LoVo (cell line): ENCODE results near the gene SLC25A14.

Source experiments
- DNase-seq: peaks from one replicate; pipeline ENCODE4 v3.0.0-alpha.2; 2016; ENCODE audit warnings: low spot score

Gene SLC25A14

DNA sequence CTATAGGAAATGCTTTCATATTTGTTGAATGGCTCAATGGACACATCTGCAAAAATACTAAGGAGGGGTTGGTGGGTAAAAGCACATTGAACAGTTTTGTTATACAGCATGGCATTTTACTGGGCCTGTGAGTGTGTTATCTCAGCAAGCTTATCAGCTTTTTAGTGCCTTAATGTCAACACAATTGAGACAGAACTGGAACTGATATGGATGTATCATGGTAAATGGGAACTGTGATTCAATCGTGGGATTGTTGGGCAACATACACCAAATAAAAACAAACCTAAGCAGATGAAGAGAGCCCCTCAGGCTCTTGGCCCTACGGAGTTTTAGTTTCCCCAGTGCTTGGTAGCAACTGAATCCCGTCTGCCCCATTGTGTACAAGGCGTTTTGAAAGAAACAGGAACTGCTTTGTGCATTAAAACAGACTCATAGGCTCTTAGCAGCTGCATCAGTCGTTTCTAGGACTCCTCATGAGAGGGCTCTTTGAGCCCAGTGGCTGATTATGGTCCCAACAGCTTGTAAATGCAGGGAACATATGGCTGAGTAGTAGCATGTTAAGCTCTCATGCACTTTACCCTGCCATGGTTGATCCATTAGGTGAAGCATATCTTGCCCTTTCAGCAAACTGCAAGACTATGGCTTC is 38.4 kb downstream of the SLC25A14 start:
- DNase-seq, result no peak

DNA sequence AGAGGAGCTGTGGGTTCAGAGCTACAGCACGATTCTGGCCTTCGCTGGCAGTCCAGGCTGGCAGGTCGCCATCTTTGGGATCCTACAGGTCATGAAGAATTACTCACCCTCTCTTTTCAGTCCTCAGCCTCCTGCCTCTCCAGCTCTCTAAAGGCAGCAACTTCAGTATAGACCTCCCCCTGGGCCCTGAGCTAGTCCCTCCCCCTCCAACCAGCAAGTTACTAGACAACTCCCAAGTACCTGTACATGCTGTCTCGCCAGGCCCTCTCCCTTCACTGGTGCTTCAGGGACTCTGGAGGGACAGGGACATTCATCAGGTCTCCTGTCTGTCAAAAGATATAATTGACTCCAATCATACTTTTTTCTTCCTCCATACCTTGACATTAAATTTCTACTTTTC is 45.8 kb downstream of the SLC25A14 start, which contains the start of gene GPR119:
Gene GPR119, minus strand, starts transcription at position 155 of the 400 bp plus-strand sequence. CDS start 227 bp downstream, outside the sequence.
- DNase-seq, result no peak

DNA sequence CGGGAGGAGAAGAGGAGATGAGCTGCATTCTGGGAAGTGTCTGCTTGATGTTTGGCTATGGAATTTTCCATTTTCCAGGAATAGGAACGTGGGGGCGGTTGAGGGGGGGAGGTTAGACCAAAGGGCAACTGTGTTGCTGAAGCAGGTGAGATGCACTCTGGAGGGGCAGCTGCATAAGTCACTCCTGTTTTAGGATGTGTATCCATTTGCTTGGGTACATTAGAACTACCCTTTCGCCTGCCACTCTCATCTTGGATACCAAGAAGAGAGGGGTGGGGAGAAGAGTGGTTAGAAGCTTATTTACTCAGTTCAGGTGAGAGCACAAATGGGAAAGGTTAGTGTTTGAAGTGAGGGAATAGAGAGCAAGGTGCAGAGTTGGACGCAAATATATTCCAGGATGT is 46.7 kb downstream of the SLC25A14 start:
- no peak for DNase-seq

DNA sequence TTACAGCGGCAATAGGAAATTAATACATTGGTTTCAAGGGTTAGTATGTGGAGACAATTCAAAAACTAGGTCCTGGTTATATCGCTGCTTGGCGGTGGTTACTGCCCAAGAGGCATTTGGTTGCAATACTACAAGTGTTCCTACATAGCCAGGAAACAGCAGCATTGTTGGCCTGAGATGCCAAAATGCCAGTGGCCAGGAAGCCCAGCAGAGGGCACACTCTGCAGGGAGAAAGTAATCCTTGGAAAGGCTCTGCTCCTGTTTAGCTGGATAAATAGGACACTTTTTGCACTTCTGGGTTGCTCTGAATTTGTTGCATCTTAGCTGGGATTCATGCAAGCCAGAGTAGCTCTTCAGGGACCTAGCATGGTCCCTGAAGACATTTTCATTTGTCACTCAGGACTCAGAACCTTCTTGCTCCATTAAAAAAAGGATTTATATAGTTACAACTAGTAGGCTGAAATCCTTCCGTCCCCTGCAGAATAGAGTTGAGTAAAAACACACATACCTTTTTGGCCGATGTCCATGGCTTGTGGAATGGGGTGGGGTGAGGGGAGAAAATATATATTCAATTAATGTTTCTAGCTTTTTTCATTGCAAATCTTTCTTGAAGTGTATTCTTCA is 53.8 kb downstream of the SLC25A14 start:
- peak; percentile 39 for DNase-seq

DNA sequence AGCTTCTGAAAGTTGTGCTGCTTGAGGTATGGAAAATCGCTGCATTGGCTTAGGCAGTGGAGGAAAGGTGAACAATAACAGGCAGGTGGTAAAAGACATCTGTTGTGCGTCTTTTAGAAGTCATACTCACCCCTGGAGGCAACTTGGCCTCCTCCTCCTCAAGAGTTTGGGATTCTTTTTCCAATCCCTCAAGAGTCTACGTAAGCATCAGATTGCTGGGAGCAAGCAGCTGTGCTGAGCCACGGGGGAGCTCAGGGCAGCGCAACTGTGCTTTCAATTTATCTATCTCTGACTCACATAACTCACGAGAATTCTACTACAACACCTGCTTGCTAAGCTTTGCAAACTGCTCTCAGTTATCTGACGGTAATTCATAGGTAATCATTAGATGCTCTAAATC is 55.6 kb downstream of the SLC25A14 start:
- no peak for DNase-seq

DNA sequence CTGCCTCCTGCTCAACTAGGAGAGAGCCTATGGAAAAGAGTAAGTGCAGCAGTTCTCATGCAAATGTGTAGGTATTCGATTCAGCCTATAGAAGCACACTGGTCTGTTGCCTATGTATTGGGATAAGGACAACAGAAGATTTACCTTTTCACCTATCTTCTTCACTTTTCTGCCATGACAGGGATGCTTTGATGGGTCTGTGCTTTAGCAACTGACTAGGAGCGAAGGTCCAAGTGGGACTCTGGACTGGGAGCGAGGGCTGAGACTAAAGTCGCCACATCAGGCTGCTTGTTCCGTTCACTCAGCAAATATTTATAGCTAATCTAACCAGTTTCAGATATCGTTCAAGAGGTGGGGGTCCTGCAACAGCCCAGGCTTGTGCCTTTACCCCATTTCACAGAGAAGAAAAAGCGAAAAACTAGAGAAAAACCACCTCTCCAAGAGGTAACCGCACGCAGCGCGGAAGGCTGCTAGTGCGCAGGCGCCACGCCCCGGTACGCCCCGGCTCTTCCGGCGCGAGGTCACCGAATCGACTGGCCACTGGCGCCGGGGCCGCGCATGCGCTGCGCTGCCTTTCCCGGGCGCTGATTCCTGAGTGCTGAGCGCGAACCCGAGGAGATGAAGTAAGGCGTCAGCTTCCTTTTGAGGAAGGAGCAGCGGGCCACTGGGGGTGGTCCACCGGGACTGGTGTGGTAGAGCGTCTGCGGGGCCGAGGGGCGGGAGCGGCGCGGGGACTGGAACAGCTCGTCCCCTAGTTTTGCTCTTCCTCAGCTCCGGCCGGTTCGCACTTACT is 61.9 kb downstream of the SLC25A14 start, which contains the start of gene RBMX2:
Gene RBMX2, plus strand, starts transcription at position 573 of the 793 bp plus-strand sequence. Its CDS starts 46 bp downstream, at position 619.
- DNase-seq, result peak; percentile 78

DNA sequence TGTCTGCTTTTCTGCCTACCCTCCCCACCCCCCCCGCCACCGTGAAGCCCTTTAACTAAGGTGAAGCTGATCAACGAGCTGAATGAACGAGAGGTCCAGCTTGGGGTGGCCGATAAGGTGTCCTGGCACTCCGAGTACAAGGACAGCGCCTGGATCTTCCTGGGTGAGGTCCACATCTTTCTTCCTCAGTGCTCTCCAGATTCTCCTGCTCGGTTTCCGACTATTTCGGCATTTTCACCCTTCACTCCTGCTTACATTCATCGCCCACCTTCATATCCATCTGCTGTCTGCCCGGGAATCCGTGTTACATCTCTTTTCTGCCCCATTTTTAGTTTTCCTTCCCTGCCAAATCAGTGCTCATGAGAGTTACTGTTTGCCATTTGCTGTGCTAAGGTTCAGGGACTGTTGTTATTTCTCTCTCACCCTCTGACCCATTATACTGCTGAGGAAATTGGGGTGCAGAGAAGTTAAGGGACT is 62.5 kb downstream of the SLC25A14 start:
- no peak for DNase-seq

DNA sequence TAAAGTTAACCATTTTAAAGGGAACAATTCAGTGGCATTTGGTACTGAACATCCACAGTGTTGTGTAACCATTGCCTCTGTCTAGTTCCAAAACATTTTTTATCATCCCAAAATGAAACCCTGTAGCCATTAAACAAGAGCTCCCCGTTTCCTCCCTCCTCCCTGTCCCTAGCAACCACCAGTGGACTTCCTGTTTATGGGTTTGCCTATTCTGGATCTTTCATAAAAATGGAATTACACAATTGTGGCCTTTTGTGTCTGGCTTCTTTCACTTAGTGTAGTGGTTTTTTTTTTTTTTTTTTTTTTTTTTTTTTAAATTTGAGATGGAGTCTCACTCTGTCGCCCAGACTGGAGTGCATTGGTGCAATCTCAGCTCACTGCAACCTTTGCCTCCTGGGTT is 73.7 kb downstream of the SLC25A14 start:
- no peak for DNase-seq

DNA sequence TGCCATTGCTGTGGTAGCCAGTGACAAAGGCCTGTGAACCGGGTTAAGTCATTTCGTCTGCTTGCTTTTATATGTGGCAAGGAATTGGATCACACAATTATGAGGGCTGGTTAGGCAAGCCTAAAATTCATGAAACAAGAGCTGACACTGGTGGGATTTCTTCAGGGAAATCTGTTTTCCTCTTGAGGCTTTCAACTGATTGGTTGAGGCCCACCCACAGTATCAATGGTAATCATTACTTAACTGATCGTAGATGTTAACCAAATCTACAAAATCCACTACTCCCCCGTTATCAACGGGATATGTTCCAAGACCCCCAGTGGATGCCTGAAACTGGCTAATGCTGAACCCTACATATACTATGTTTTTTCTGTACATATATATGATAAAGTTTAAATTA is 75.1 kb downstream of the SLC25A14 start:
- DNase-seq, result no peak

DNA sequence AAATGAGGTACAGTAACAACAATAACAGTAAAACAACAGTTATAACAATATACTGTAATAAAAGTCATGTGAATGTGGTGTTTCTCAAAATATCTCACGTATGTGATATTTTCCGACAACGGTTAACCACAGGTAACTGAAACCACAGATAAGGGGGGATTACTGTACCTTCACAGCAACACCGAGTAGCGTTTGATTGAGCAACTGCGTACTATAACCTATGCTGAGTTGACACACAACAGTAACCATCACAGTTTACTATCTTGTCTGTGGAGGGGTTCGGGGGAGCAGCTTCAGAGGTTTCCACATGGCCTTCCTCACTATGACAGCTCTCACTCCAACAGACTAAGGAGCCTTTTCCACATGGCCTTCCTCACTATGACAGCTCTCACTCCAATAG is 75.5 kb downstream of the SLC25A14 start:
- no peak for DNase-seq

DNA sequence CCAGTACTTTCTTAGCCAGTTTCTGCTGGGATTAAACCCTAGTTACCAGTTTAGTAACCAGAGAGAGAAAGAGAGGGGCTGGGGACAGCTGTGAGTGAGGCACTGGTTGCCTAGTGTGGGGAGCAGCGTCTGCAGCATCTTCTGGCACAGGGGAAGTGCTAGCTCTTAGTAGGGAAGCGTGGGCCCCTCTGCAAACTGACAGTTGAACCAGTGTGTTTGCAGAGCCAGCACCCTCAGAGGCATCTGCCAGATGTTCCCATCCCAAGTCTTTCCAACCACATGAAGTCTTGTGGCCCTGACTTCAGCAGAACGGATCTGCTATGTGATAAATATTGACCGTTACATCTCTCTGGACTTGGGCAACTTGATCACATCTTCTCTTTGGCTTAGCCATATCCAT is 77.1 kb downstream of the SLC25A14 start:
- no peak for DNase-seq

DNA sequence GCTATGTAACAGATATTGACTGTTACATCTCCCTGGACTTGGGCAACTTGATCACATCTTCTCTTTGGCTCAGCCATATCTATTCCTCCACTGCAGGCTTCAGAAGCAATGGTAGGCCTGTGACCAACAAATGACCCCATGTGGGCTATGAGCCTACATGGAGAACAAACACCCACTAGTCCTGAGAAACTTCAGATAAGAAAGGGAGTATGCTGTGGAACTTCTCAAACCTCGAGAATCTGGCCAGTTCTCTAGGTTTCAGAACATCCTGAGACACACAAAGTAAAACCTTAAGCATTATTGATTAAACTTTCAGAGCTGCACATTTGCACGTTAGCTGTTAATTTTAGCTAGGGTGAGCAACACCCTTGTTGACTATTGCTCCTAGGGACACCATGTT is 78.3 kb downstream of the SLC25A14 start:
- DNase-seq, result no peak

DNA sequence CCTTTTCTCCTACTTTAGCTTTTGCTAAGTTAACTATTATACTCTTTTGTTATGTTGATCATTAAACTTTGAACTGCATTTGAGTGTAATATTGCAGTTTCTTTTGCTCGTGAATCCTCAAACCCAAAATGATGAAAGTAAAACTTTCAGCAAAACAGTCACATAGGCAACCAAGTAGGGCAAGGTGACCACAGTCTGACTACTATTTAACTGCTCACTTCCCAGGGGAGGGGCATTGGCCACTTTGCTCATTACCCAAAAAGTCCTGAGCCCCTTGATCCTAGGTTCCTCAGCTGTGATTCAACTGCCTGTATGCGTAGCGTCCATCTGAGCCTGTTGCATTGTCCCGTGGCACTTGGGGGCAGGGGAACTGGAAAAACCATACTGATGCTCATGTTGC is 79.0 kb downstream of the SLC25A14 start:
- no peak for DNase-seq

DNA sequence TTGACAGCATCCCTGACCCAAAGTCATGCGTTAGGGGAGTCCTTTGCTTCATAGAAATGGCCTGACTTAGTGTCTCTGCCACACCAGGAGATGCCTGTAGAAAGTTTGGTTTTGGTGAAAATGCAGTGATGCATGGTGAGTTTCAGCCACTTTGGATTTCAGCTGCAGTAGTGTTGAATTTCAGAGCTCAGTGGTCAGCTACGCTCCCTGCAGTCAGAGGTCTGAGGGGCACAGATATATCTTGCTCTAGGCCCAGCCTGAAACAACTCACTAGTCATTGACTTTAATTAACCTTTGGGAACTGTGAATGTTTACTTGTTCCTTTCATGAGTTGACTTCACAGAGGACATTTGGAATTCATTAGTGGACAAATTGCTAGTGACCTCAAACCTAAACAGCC is 79.5 kb downstream of the SLC25A14 start:
- no peak for DNase-seq
